Peyer's patch (tissue), 4 donors: ENCODE measurements around the gene CLIP4.

Experiments
- POLR2A ChIP-seq, 2 donors: fragments of 450-650 bp; IDR thresholded peaks; one replicate each; pipeline ENCODE4 v1.5.1; 2017; ENCODE audit warnings: antibody characterized with exemption in 2 of 2, mild to moderate bottlenecking in 2 of 2, moderate library complexity in 2 of 2
- TF ChIP-seq, protein P1 (sequence below), 6 experiments: fragments of 450-650 bp in 4 of 6; fragments of 200-600 bp in 2 of 6; sonication (generic) in 1 of 6; IDR thresholded peaks; one replicate each; pipeline ENCODE4 v1.5.1; 2017 to 2019; ENCODE audit warnings: antibody characterized with exemption in 6 of 6, mild to moderate bottlenecking in 3 of 6, moderate library complexity in 1 of 6

- TF ChIP-seq, protein P1, sequence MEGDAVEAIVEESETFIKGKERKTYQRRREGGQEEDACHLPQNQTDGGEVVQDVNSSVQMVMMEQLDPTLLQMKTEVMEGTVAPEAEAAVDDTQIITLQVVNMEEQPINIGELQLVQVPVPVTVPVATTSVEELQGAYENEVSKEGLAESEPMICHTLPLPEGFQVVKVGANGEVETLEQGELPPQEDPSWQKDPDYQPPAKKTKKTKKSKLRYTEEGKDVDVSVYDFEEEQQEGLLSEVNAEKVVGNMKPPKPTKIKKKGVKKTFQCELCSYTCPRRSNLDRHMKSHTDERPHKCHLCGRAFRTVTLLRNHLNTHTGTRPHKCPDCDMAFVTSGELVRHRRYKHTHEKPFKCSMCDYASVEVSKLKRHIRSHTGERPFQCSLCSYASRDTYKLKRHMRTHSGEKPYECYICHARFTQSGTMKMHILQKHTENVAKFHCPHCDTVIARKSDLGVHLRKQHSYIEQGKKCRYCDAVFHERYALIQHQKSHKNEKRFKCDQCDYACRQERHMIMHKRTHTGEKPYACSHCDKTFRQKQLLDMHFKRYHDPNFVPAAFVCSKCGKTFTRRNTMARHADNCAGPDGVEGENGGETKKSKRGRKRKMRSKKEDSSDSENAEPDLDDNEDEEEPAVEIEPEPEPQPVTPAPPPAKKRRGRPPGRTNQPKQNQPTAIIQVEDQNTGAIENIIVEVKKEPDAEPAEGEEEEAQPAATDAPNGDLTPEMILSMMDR (IDR thresholded peaks at IDR 0.05): no peak
- TF ChIP-seq POLR2A (IDR thresholded peaks at IDR 0.05): no peak
Observed at GRCh38 chr2:29189052-29189451, 73.8 kb downstream of the CLIP4 start.
